Sigmoid colon (tissue), 7 donors: ENCODE results near the gene FBXW11. TPM values are rescaled to one million over a fixed set of nuclear protein-coding genes. Genes with fewer than 3 reads are reported as not detected.

Experiments used
- DNase-seq: peaks from one replicate; pipeline ENCODE4 v3.0.0-alpha.2; 2019
- H3K27ac ChIP-seq, 4 donors: fragments of 200-600 bp; sonication (generic); one replicate each; pipeline ENCODE4 v1.5.1; 2016 to 2019; ENCODE audit warnings: mild to moderate bottlenecking in 1 of 4
- H3K27me3 ChIP-seq, 3 donors: fragments of 200-600 bp; sonication (generic); one replicate each; pipeline ENCODE4 v1.5.1; 2019; ENCODE audit warnings: mild to moderate bottlenecking in 1 of 3
- H3K36me3 ChIP-seq, 4 donors: fragments of 200-600 bp; sonication (generic); one replicate each; pipeline ENCODE4 v1.5.1; 2016 to 2019
- H3K4me1 ChIP-seq, 4 donors: fragments of 200-600 bp; sonication (generic); one replicate each; pipeline ENCODE4 v1.5.1; 2017 to 2019
- H3K4me3 ChIP-seq, 4 donors: fragments of 200-600 bp; sonication (generic); one replicate each; pipeline ENCODE4 v1.5.1; 2017 to 2019; ENCODE audit warnings: mild to moderate bottlenecking in 2 of 4, moderate library complexity in 1 of 4
- H3K9me3 ChIP-seq, 4 donors: fragments of 200-600 bp in 3 of 4; sonication (generic) in 3 of 4; one replicate each; pipeline versions ENCODE4 v1.5.1 to v1.6.1; 2013 to 2019
- EP300 ChIP-seq, 4 donors: sonication (generic); formaldehyde crosslinking; IDR thresholded peaks; one replicate each; pipeline ENCODE4 v1.6.1; 2017; ENCODE audit warnings: antibody characterized with exemption in 4 of 4
- POLR2A ChIP-seq, 2 donors: fragments of 450-650 bp; IDR thresholded peaks; one replicate each; pipeline ENCODE4 v1.6.1; 2016; ENCODE audit warnings: antibody characterized with exemption in 2 of 2, mild to moderate bottlenecking in 2 of 2, moderate library complexity in 2 of 2
- POLR2AphosphoS5 ChIP-seq, 4 donors: sonication (generic); formaldehyde crosslinking; IDR thresholded peaks; one replicate each; pipeline ENCODE4 v1.6.1; 2017; ENCODE audit warnings: antibody characterized with exemption in 4 of 4
- WGBS, 2 donors: extraction: QIAGEN DNeasy Blood & Tissue Kit; methylation state at CpG; one replicate each; pipeline ENCODE4 v1.1.7; 2013; 5-methylcytosine and 5-hydroxymethylcytosine counted together
- intact Hi-C: fragments of 100-400 bp; cut with DNase I; formaldehyde crosslinking; loops from one replicate; pipeline ENCODE4 v1.15.1; 2023
- polyA plus RNA-seq, 3 donors: library from polyadenylated mRNA; stranded (reverse); fragments of 200-250 nt; gene quantifications; one replicate each; pipeline ENCODE4 v1.2.3, GENCODE V29; 2013
- total RNA-seq, 4 donors: library from RNA; depleted of rRNA; stranded (reverse); fragments of >200 nt; gene quantifications; one replicate each; pipeline ENCODE4 v1.1.0, GENCODE V29; 2016
- TF ChIP-seq, protein P1 (sequence below), 4 experiments: fragments of 450-650 bp in 3 of 4; fragments of 200-600 bp in 1 of 4; IDR thresholded peaks; one replicate each; pipeline ENCODE4 v1.5.1; 2016 to 2019; ENCODE audit warnings: antibody characterized with exemption in 4 of 4, mild to moderate bottlenecking in 3 of 4, moderate library complexity in 2 of 4
- donor health status: healthy with polysubstance abuse.
- donor health status: Bipolar disorder and iron deficiency.
- donor health status: healthy.

FBXW11 gene
- total and polyA plus RNA-seq, 7 donors = 14.4 to 67.1 (median 42.9) TPM

DNA sequence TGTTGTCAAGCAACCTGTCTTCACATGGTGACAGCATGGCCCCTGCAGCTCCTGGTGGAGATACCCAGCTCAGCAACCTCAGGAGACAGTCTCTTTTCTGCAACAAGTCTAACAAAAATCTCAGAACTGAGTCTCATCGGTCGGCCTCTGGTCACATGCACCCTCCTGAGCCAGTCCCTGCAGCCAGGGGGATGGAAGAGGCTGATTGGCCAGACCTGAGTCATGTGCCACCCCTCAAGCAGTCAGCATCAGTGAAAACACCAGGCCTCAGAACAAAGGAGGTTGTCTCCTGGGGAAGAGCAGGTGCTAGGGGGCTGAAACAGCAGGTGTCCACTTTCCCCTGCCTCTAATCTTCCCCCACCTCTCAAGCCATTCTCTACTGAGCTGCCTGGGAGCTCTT is 166.4 kb downstream of the FBXW11 start:
- TF ChIP-seq POLR2AphosphoS5 (IDR thresholded peaks at IDR 0.05) = no peak
- WGBS, 2 donors = 46 to 47% methylated on average over 2 of the region's 2 CpGs
- Histone ChIP-seq H3K36me3 (no peaks in the 10 kb centered on the region), H3K9me3 (no peaks in the 10 kb centered on the region), H3K4me1 (no peaks in the 10 kb centered on the region), H3K4me3 (no peak overlapping the region), H3K27me3 (no peaks in the 10 kb centered on the region), H3K27ac (no peak overlapping the region)
- intact Hi-C loops = no loop called here
- DNase-seq = no peak

DNA sequence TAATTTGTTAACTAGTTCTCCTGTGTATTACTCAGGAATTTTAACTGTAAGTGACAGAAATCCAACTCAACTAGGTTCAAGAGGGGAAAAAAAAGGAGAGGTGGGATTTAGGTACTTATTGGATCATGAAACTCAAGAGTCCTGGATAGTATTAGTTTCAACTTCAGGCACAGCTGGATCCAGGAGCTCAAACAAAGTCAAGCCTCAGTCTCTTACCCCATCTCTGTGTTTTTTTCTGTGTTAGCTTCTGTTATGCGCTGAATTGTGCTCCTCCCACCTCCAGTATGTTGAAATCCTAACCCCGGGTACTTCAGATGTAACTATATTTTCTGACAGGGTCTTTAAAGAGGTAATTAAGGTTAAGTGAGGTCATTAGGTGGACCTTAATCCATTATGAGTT is 167.3 kb downstream of the FBXW11 start:
- Histone ChIP-seq H3K27me3 (no peaks in the 10 kb centered on the region), H3K36me3 (no peaks in the 10 kb centered on the region), H3K4me3 (no peak overlapping the region), H3K9me3 (no peaks in the 10 kb centered on the region), H3K4me1 (no peaks in the 10 kb centered on the region), H3K27ac (no peak overlapping the region)
- WGBS, 2 donors = 84 to 85% methylated on average over 2 of the region's 2 CpGs
- DNase-seq = no peak
- TF ChIP-seq POLR2AphosphoS5 (IDR thresholded peaks at IDR 0.05) = no peak
- TF ChIP-seq, protein P1, sequence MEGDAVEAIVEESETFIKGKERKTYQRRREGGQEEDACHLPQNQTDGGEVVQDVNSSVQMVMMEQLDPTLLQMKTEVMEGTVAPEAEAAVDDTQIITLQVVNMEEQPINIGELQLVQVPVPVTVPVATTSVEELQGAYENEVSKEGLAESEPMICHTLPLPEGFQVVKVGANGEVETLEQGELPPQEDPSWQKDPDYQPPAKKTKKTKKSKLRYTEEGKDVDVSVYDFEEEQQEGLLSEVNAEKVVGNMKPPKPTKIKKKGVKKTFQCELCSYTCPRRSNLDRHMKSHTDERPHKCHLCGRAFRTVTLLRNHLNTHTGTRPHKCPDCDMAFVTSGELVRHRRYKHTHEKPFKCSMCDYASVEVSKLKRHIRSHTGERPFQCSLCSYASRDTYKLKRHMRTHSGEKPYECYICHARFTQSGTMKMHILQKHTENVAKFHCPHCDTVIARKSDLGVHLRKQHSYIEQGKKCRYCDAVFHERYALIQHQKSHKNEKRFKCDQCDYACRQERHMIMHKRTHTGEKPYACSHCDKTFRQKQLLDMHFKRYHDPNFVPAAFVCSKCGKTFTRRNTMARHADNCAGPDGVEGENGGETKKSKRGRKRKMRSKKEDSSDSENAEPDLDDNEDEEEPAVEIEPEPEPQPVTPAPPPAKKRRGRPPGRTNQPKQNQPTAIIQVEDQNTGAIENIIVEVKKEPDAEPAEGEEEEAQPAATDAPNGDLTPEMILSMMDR (IDR thresholded peaks at IDR 0.05) = no peak
- TF ChIP-seq EP300 (IDR thresholded peaks at IDR 0.05) = no peak
- TF ChIP-seq POLR2A (IDR thresholded peaks at IDR 0.05) = no peak
- intact Hi-C loops = no loop called here

DNA sequence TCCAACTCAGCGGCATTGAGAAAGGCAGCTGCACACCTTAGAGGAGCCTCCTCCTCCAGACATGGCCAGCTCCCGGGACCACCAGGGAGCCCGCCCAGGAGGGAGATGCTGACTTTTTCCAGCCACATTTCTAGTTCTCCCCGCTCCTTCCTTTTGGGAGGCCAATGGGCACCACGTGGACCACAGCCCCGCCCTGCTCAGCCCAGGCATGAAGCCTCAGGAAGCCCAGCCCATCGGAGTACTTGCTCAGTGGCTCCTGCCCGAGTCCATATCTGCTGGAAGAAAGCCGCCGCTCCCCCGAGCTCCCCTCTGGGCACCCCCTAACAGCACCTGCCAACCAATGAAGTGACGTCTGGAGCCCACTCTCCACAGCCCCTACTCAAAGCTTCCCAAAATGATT is 168.4 kb downstream of the FBXW11 start:
- Histone ChIP-seq H3K27ac (no peak overlapping the region), H3K36me3 (no peaks in the 10 kb centered on the region), H3K4me3 (no peak overlapping the region), H3K27me3 (no peaks in the 10 kb centered on the region), H3K9me3 (peaks cover 0 to 3% (median 0%) of the 10 kb centered on the region in 4 donors), H3K4me1 (no peaks in the 10 kb centered on the region)
- intact Hi-C loops = no loop called here
- DNase-seq = no peak
- WGBS, 2 donors = 76 to 79% methylated on average over 12 of the region's 12 CpGs
- TF ChIP-seq, protein P1 (IDR thresholded peaks at IDR 0.05) = no peak
- no peak for TF ChIP-seq POLR2A (IDR thresholded peaks at IDR 0.05)
- TF ChIP-seq POLR2AphosphoS5 (IDR thresholded peaks at IDR 0.05) = no peak
- TF ChIP-seq EP300 (IDR thresholded peaks at IDR 0.05) = no peak

DNA sequence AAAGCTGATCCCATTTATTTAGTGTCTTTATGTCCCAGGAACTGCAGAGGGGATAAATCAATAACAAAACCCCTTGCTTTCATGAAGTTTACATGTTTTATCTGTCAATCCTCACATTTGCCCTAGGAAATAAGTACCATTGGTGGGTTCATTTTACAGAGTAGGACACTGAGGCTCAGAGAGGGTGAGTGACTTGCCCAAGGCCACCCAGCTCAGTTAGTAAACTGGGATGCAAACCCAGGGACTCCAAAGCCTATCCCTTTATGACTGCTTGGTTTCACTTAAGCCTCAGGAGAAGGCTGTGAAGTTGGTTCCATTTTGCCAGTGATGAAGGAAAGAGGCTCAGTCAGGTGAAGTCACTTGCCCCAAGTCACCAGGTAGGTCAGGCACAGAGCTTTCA is 168.9 kb downstream of the FBXW11 start:
- H3K4me1 ChIP-seq = no peaks in the 10 kb centered on the region
- H3K4me3 ChIP-seq = no peak overlapping the region
- peaks cover 0 to 4% (median 0%) of the 10 kb centered on the region in 4 donors for H3K9me3 ChIP-seq
- no peaks in the 10 kb centered on the region for H3K36me3 ChIP-seq
- no peak overlapping the region for H3K27ac ChIP-seq
- TF ChIP-seq EP300 (IDR thresholded peaks at IDR 0.05) (no peak), POLR2A (IDR thresholded peaks at IDR 0.05) (no peak), POLR2AphosphoS5 (IDR thresholded peaks at IDR 0.05) (no peak)
- TF ChIP-seq, protein P1 (IDR thresholded peaks at IDR 0.05) = no peak
- intact Hi-C loops = no loop called here
- no peak for DNase-seq
- no peaks in the 10 kb centered on the region for H3K27me3 ChIP-seq

DNA sequence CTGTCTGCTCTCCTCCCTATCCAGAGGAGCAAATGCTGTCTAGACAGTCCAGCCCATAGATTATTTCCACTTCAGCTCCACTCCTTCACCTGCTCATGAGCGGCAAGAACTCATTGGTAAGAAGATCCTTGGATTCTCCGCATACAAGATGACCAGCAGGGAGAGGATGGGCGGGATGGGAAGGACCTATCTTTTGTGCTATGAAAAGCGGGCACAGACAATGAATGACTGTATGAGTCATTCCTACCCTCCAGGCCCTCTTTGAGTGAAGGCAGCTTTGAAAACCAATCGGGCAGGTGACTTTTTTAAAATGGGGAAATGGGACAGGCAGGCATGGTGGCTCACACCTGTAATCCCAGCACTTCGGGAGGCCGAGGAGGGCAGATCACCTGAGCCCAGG is 171.4 kb downstream of the FBXW11 start:
- TF ChIP-seq POLR2AphosphoS5 (IDR thresholded peaks at IDR 0.05) = no peak
- TF ChIP-seq EP300 (IDR thresholded peaks at IDR 0.05) = no peak
- TF ChIP-seq POLR2A (IDR thresholded peaks at IDR 0.05) = no peak
- TF ChIP-seq, protein P1 (IDR thresholded peaks at IDR 0.05) = no peak
- Histone ChIP-seq H3K27me3 (no peaks in the 10 kb centered on the region), H3K9me3 (peaks cover 0 to 4% (median 0%) of the 10 kb centered on the region in 4 donors), H3K27ac (no peak overlapping the region), H3K4me1 (no peaks in the 10 kb centered on the region), H3K4me3 (no peak overlapping the region), H3K36me3 (no peaks in the 10 kb centered on the region)
- intact Hi-C loops = no loop called here
- WGBS, 2 donors = 82 to 84% methylated on average over 7 of the region's 7 CpGs
- DNase-seq = no peak
